ENCODE data around the gene SH3YL1.

Gene SH3YL1

DNA sequence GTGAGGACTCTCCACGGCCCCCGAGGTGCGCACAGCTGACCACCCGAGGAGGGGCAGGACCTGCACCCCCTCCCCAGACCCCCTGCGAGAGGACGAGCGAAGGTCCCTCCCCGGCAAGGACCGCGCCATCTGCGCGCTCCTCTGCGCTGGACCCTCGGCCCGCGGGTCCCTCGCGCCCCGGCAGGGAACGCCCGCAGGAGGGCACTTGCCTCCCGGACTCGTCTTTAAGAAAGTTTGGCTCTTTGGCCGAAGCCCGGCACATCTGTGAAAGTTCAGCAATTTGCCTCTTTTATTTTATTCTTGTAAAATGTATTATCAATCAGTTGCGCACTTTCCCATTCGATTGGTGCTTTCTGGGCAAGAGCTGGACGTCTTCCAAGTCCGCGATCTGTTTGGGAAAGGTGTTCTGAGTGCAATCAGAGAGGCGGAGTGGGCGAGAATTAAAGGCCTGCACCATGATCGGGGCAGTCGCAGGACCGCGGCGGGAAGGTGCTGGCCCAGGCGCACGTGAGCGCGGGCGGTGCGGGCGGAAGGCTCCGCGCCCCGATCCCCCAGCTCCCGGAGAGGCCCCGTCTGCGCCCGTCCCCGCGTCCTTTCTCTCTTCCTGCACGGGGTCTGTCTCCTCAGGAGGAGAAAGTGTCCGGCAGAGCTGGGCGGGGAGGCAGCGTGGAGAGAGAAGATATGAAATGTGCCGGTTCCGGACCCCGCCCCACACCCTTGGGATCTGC is 25.7 kb upstream of the SH3YL1 start:
- no peak overlapping the region for H3K27ac ChIP-seq (ENCODE audit: low read length, poor library complexity, severe bottlenecking)
- peak overlapping the region; percentile 50 to 80 for H3K4me3 ChIP-seq (ENCODE audit: insufficient read depth in 1 of 2, low read depth in 1 of 2, low read length in 2 of 2)
- no peaks in the 10 kb centered on the region for H3K9me3 ChIP-seq (ENCODE audit: control insufficient read depth, low read length)
- H3K4ac ChIP-seq (ENCODE audit: low read depth in 1 of 2, low read length in 2 of 2): no peak overlapping the region
- H2AFZ ChIP-seq (ENCODE audit: low read depth, low read length): peak overlapping the region; percentile 7
- H3K36me3 ChIP-seq (ENCODE audit: control insufficient read depth in 1 of 2, insufficient read depth in 2 of 2, low read depth in 1 of 2, low read length in 2 of 2): no peaks in the 10 kb centered on the region
- no peak overlapping the region for H4K91ac ChIP-seq (ENCODE audit: low read length)
- no peak overlapping the region for H3K18ac ChIP-seq (ENCODE audit: low read depth in 1 of 2, low read length in 2 of 2)
- 2% methylated on average over 59 of the region's 60 CpGs for WGBS
- H2BK15ac ChIP-seq (ENCODE audit: low read depth, poor library complexity, severe bottlenecking): no peak overlapping the region
- no peak overlapping the region for H4K8ac ChIP-seq (ENCODE audit: low read length)
- DNase-seq: peak; percentile 35
- H3K4me1 ChIP-seq (ENCODE audit: control insufficient read depth, insufficient read depth, low read depth, low read length): peaks cover 30% of the 10 kb centered on the region
- no peak overlapping the region for H2BK12ac ChIP-seq (ENCODE audit: low read length in 2 of 2)
- H3K23ac ChIP-seq (ENCODE audit: low read length in 2 of 2): no peak overlapping the region
- H3K27me3 ChIP-seq (ENCODE audit: control insufficient read depth in 1 of 2, insufficient read depth in 1 of 2, low read length in 2 of 2): peaks cover 16 to 26% of the 10 kb centered on the region in 2 experiments
- no peak overlapping the region for H3K14ac ChIP-seq (ENCODE audit: low read length in 2 of 2)
- H2AK5ac ChIP-seq (ENCODE audit: low read length, severe bottlenecking): no peak overlapping the region
- H2BK120ac ChIP-seq (ENCODE audit: low read depth, low read length): no peak overlapping the region
- H3K79me1 ChIP-seq (replicated peaks; ENCODE audit: low read length, poor library complexity, severe bottlenecking): peaks cover 1% of the 10 kb centered on the region
- peak overlapping the region; percentile 98 for H3K4me2 ChIP-seq (ENCODE audit: low read length, poor library complexity, severe bottlenecking)
- H3K9ac ChIP-seq (ENCODE audit: low read length): peak overlapping the region; percentile 47
- no peak overlapping the region for H2BK5ac ChIP-seq (ENCODE audit: low read depth, low read length, poor library complexity, severe bottlenecking)

DNA sequence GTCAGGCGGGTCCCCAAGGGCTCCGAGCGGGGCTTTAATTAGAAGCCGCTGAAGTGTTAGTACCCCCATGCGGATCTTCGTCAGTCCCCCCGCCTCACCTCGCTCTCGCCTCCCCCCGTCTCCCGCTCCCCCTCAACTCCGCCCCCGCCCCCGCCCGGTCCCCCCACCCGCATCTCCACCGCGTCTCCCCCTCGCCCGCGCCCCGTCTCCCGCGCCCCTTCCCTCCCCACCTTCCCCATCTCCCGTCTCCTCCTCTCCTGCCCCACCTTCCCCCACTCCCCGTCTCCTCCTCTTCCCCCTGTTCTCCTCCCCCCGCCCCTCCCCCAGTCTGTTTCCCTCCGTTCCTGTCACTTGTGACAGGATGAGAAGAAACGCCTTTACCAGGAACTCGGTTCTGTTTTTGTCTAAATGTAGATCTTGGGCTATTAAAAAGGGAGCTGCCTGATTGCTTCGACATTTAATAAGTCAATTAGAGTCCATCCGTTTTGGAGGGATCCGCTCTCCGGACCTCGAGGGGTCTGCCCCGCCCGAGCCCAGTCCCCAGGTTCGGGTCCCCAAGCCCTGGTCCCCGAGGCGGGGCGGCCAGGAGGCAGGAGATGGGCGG is 25.0 kb upstream of the SH3YL1 start:
- H2AFZ ChIP-seq (ENCODE audit: low read depth, low read length): no peak overlapping the region
- no peak overlapping the region for H3K9ac ChIP-seq (ENCODE audit: low read length)
- no peak overlapping the region for H2AK5ac ChIP-seq (ENCODE audit: low read length, severe bottlenecking)
- no peak overlapping the region for H3K27ac ChIP-seq (ENCODE audit: low read length, poor library complexity, severe bottlenecking)
- WGBS: 3% methylated on average over 16 of the region's 42 CpGs
- H3K79me1 ChIP-seq (replicated peaks; ENCODE audit: low read length, poor library complexity, severe bottlenecking): peaks cover 1% of the 10 kb centered on the region
- no peak overlapping the region for H3K14ac ChIP-seq (ENCODE audit: low read length in 2 of 2)
- peak overlapping the region; percentile 27 to 80 for H3K4me3 ChIP-seq (ENCODE audit: insufficient read depth in 1 of 2, low read depth in 1 of 2, low read length in 2 of 2)
- no peak overlapping the region for H2BK120ac ChIP-seq (ENCODE audit: low read depth, low read length)
- DNase-seq: peak; percentile 18
- H3K4ac ChIP-seq (ENCODE audit: low read depth in 1 of 2, low read length in 2 of 2): no peak overlapping the region
- H3K9me3 ChIP-seq (ENCODE audit: control insufficient read depth, low read length): no peaks in the 10 kb centered on the region
- H4K8ac ChIP-seq (ENCODE audit: low read length): no peak overlapping the region
- H3K4me2 ChIP-seq (ENCODE audit: low read length, poor library complexity, severe bottlenecking): peak overlapping the region; percentile 98
- no peak overlapping the region for H3K23ac ChIP-seq (ENCODE audit: low read length in 2 of 2)
- no peak overlapping the region for H4K91ac ChIP-seq (ENCODE audit: low read length)
- H2BK15ac ChIP-seq (ENCODE audit: low read depth, poor library complexity, severe bottlenecking): no peak overlapping the region
- H3K18ac ChIP-seq (ENCODE audit: low read depth in 1 of 2, low read length in 2 of 2): no peak overlapping the region
- peaks cover 16 to 26% of the 10 kb centered on the region in 2 experiments for H3K27me3 ChIP-seq (ENCODE audit: control insufficient read depth in 1 of 2, insufficient read depth in 1 of 2, low read length in 2 of 2)
- H3K4me1 ChIP-seq (ENCODE audit: control insufficient read depth, insufficient read depth, low read depth, low read length): peaks cover 33% of the 10 kb centered on the region
- H2BK5ac ChIP-seq (ENCODE audit: low read depth, low read length, poor library complexity, severe bottlenecking): no peak overlapping the region
- no peaks in the 10 kb centered on the region for H3K36me3 ChIP-seq (ENCODE audit: control insufficient read depth in 1 of 2, insufficient read depth in 2 of 2, low read depth in 1 of 2, low read length in 2 of 2)
- no peak overlapping the region for H2BK12ac ChIP-seq (ENCODE audit: low read length in 2 of 2)

DNA sequence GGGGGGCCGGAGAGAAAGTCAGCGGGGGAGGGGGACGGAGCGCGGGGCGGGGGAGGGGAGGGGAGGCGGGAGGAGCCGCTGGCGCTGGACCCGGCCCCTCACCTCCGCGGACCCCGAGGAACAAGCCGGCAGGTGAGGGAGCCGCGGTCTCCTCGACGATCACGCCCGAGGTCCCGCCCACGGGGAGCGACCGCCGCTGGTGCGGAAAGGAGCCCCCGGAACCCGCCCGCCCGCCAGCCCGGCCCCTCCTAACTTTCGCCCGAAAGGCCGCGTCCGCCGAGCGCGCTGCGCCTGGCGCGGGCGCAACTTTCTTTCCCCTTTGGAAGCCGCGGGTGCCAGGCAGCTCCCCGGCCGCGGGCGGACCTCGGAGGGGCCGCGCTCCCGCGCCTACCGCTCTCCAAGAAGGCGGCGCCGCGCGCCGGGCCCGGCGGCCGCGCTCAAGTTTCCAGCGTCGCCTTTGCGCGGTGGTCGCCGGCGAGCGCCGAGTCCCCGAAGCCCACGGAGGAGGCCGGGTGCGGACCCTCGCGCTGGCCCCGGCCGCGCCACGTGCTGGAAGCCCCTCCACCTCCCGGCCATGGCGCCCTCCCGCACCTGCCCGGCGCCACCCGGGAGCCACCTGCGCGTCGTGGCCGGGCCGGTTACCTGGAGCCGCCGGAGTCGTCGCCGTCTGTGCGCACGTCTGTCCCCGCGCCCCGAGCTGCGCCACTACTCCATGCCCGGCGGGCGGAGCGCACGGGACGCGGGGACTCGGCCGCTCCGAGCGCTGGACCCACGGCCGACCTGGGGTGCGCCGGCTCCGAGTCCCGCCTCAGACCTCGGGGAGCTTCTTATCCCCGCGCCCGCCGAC is 24.3 kb upstream of the SH3YL1 start, which contains the start of gene ALKAL2:
Gene ALKAL2 (minus strand): TSS at position 181 of the 847 bp plus-strand sequence. CDS start 256 bp downstream, outside the sequence.
- DNase-seq: peak; percentile 15
- Histone ChIP-seq H3K4me1 (ENCODE audit: control insufficient read depth, insufficient read depth, low read depth, low read length) (peaks cover 33% of the 10 kb centered on the region), H4K8ac (ENCODE audit: low read length) (no peak within 1 kb of the TSS)

More for the DNA sequence above, 24.3 kb upstream of the SH3YL1 start, which contains the start of gene ALKAL2:
- H2AFZ ChIP-seq (ENCODE audit: low read depth, low read length): no peak within 1 kb of the TSS
- H2BK5ac ChIP-seq (ENCODE audit: low read depth, low read length, poor library complexity, severe bottlenecking): no peak within 1 kb of the TSS
- no peak within 1 kb of the TSS for H3K14ac ChIP-seq (ENCODE audit: low read length in 2 of 2)
- no peak within 1 kb of the TSS for H3K27ac ChIP-seq (ENCODE audit: low read length, poor library complexity, severe bottlenecking)
- H3K18ac ChIP-seq (ENCODE audit: low read depth in 1 of 2, low read length in 2 of 2): no peak within 1 kb of the TSS
- H3K27me3 ChIP-seq (ENCODE audit: control insufficient read depth in 1 of 2, insufficient read depth in 1 of 2, low read length in 2 of 2): peaks cover 16 to 26% of the 10 kb centered on the region in 2 experiments
- H3K4ac ChIP-seq (ENCODE audit: low read depth in 1 of 2, low read length in 2 of 2): no peak within 1 kb of the TSS
- H3K23ac ChIP-seq (ENCODE audit: low read length in 2 of 2): peak within 1 kb of the TSS in 1 of 2 experiments; percentile 19
- H2AK5ac ChIP-seq (ENCODE audit: low read length, severe bottlenecking): no peak within 1 kb of the TSS
- peaks cover 0 to 4% of the 10 kb centered on the region in 2 experiments for H3K36me3 ChIP-seq (ENCODE audit: control insufficient read depth in 1 of 2, insufficient read depth in 2 of 2, low read depth in 1 of 2, low read length in 2 of 2)
- 1% methylated on average over 64 of the region's 128 CpGs for WGBS
- peaks cover 1% of the 10 kb centered on the region for H3K79me1 ChIP-seq (replicated peaks; ENCODE audit: low read length, poor library complexity, severe bottlenecking)
- H3K4me2 ChIP-seq (ENCODE audit: low read length, poor library complexity, severe bottlenecking): peak within 1 kb of the TSS; percentile 76
- H2BK15ac ChIP-seq (ENCODE audit: low read depth, poor library complexity, severe bottlenecking): no peak within 1 kb of the TSS
- H3K9me3 ChIP-seq (ENCODE audit: control insufficient read depth, low read length): no peaks in the 10 kb centered on the region
- H3K4me3 ChIP-seq (ENCODE audit: insufficient read depth in 1 of 2, low read depth in 1 of 2, low read length in 2 of 2): peak within 1 kb of the TSS; percentile 45 to 47
- no peak within 1 kb of the TSS for H3K9ac ChIP-seq (ENCODE audit: low read length)
- no peak within 1 kb of the TSS for H2BK12ac ChIP-seq (ENCODE audit: low read length in 2 of 2)
- H4K91ac ChIP-seq (ENCODE audit: low read length): no peak within 1 kb of the TSS
- H2BK120ac ChIP-seq (ENCODE audit: low read depth, low read length): no peak within 1 kb of the TSS
